GM19099 (cell line): ENCODE data around the gene POLD1.

Experiments used
- POLR2A ChIP-seq: IDR thresholded peaks from 3 replicates; pipeline ENCODE4 v1.6.1; 2011; ENCODE audit warnings: low read depth; ENCODE audit not compliant: insufficient read length; ENCODE audit errors: extremely low read depth

The POLD1 gene

DNA sequence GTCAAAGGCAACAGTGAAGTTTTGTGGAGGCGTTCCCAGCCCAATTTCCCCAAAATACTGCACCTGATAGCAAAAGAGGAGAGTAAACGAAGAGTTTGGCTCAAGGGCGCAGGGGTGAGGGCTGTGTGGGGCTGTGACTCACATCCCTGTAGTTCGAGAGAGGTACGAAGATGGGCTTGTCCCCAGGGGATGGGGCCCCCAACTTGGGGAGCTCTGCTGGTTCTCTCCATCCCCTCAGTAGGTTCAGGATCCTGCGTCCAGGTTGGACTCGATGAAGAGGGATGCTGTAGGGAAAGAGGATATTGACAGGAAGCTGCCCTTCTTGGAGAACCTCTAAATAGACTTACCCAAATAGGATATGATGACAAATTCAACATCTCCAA, 22.1 kb upstream of the POLD1 start:
- no peak for TF ChIP-seq POLR2A

DNA sequence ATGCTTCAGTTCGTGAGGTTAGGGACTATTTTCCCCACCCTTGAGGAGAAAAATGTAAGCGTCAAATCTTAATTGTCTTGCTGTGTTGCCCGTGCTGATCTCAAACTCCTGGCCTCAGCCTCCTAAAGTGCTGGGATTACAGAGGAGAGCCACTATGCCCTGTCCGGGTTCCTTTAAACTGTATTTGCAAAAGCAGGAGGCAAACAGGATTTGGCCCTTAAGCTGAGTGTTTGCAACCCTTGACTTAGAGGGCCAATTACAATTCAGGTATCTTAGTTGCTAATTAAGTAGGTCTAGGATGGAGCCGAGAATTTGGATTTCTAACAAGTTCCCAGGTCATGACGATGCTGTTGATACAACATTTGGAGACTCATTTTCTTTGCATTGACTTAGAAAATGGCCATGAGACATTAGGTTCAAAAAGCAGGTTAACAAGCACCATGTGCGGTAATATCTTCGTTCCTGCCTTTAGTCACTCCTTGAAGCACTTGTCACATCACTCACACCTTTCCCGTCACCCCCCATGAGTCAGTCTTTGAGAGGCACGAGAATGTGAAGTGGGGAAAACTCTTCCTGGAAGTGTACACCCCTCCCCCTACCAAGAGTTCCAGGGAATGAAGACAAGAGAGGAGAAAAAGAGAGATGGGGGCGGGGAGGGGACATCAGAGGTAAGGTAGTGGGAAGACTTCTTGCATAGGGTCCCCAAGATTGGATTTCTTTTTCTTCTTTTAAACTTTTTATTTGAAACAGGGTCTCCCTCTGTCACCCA, 21.3 kb upstream of the POLD1 start:
- TF ChIP-seq POLR2A: no peak

DNA sequence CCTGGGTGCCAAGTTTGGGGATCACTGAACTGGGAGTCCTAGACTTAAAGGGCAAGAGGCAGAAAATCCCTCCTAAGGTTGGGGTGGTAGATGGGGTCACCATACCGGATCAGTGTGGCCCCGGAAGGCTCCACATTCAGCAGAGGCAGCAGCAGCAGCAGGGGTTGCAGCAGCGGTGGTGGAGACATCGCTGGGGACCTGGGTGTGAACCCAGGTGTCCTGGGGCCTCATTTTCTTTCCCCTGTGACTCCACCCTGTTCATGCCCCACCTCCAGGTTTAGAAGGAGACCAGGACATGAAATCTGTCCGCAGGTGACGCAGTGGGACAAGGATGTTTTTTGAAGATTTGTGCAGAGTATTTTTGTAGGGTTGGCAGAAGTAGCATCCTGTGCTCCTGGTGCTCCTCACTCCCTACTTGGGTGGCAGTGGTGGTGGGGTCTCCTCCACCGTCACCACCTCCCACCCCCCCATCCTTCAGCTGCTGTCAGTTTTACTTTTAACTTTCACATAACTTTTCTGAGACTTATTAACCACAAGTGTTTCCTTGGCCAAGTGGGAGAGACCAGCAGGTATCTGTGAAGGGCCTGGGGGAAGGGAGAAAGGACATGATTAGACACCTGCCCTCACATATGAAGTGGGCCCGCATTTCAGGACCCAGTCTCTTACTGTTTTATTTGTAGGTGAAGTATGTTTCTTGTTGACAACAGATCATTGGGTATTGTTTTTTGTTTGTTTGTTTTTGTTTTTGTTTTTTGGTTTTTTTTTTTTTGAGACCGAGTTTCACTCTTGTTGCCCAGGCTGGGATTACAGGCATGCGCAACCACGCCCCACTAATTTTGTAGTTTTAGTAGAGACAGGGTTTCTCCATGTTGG, 18.5 kb upstream of the POLD1 start, which contains the start of gene NAPSA:
Gene NAPSA, minus strand, starts transcription at position 206 of the 873 bp plus-strand sequence. Its CDS starts 18 bp downstream, at position 188.
- TF ChIP-seq POLR2A: no peak

DNA sequence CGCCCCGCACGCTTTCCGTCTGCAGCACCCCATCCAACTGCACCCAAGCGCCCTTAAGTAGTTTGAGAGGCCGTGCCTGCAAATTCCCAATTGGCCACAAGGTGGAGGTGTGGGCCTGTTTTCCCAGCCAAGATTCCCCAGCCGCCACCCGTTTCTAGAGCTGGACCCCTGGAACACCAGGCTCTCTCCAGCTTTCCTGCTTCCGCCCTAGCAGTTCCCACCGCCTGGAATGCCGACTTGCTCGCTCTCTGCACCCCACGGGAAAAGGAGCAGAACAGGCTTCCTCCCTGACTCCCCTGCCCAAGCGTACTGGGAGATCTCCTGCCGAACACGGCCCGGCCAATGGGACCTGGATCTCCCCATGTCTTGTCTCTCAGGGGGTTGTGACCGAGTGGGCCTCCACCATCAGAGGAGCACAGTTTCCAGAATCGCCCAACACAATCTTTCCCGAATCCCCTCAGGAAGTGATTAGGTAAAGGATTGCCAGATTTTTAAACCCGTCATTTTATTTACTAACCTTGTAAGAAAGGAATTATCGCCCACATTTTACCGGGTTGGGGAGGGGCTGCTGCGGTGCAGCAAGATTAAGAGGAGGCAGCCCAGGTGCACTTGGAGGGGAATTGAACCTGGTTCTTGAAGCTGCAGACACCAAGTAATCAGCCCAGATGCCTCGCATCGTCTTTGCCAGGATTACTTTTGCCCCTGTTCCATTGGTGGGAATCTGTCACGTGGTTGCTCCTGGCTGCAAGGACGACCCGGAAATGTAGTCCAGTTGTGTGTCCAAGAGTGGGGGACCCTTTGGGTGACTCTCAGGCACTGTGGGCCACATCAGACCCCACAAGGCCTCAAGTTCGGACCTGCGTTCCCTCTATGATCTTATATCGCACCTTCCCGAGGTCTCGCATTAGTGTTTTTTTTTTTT, 15.2 kb upstream of the POLD1 start:
- peak; percentile 73 for TF ChIP-seq POLR2A

DNA sequence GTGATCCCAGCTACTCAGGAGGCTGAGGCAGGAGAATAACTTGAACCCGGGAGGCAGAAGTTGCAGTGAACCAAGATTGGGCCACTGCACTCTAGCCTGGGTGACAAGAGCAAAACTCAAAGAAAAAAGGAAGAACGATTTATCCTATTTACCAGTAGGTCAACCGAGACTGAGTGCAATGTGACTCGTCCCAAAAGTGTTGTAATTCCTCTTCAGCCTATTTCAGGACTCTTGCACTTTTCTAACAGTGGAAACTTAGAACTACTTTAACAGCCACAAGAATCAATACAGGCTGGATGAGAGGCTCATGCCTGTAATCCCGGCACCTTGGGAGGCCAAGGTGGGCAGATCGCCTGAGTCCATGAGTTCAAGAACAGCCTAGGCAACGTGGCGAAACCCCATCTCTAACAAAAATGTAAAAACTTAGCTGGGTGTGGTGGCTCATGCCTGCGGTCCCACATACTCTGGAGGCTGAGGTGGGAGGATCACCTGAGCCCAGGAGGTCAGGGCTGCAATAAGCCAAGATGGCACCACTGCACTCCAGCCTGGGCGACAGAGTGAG, 12.2 kb upstream of the POLD1 start:
- no peak for TF ChIP-seq POLR2A

DNA sequence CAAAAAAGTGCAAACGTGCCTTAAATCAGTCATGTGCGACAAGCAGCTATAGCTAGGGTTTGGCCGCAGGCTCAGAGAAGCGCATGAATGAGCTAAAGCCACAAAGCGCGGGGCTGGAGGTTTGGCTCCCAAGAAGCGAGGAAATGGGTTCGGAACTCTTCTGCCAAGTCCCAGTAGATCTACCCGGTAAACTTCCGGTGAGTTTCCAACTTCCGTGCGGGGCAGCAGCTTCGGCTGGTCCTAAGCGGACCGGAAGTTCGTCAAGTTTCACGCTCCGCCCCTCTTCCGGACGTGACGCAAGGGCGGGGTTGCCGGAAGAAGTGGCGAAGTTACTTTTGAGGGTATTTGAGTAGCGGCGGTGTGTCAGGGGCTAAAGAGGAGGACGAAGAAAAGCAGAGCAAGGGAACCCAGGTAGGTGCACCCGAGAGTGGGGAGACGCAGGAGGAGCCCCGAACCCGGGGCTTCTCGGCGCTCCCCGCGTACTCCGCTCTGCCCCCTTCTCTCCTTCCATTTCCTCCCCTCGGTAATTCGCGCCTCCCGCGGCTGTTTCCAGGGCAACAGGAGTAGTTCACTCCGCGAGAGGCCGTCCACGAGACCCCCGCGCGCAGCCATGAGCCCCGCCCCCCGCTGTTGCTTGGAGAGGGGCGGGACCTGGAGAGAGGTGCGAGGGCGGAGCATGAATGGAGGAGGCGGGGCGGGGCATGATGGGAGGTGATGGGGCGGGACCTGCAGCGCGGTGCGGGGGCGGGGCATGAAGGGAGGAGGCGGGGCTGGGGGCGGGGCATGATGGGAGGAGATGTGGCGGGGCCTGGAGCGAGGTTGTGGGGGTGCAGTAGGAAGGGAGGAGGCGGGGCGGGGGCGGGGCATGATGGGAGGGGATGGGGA, 7.7 kb upstream of the POLD1 start, which contains the start of gene NR1H2:
Gene NR1H2, plus strand, starts transcription at position 292 of the 885 bp plus-strand sequence. CDS start 1,149 bp downstream, outside the sequence.
- TF ChIP-seq POLR2A: peak; percentile 75

DNA sequence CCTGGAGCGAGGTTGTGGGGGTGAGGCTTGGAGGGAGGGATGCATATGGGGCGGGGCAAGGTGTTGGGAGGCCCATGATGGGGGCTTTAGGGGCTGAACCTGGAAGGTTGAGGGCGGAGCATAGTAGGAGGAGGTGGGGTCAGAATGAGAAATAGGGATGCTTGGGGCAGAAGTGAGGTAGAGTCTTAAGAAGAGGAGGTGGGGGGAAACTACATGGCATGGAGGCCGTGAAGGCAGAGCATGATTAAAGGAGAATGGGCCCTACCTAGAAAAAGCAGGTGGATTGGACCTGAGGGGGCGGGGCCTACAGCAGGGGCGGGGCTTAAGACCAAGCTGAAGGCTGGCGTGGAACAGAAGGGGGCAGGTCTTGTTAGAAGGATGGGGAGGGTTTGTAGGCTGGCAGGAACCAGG, 7.1 kb upstream of the POLD1 start:
- no peak for TF ChIP-seq POLR2A

DNA sequence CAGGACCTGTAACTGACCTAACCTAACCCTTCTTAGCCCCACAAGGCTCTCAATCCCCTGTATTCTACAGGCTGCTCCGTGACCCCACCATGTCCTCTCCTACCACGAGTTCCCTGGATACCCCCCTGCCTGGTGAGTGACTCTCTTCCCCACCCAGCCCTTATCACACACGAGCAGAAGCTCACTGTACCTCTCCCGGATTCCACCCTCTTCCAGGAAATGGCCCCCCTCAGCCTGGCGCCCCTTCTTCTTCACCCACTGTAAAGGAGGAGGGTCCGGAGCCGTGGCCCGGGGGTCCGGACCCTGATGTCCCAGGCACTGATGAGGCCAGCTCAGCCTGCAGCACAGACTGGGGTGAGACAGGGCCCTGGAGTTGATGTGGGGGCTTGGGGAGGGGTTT, 6.6 kb upstream of the POLD1 start:
- TF ChIP-seq POLR2A: no peak

DNA sequence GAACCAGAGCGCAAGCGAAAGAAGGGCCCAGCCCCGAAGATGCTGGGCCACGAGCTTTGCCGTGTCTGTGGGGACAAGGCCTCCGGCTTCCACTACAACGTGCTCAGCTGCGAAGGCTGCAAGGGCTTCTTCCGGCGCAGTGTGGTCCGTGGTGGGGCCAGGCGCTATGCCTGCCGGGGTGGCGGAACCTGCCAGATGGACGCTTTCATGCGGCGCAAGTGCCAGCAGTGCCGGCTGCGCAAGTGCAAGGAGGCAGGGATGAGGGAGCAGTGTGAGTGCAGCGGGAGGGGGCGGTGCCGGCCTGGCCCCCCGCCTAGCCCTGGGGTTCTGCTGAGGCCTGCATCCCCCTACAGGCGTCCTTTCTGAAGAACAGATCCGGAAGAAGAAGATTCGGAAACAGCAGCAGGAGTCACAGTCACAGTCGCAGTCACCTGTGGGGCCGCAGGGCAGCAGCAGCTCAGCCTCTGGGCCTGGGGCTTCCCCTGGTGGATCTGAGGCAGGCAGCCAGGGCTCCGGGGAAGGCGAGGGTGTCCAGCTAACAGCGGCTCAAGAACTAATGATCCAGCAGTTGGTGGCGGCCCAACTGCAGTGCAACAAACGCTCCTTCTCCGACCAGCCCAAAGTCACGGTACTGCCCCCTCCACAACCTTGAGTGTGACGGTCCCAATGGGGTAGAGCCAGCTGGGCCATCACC, 5.8 kb upstream of the POLD1 start:
- no peak for TF ChIP-seq POLR2A

DNA sequence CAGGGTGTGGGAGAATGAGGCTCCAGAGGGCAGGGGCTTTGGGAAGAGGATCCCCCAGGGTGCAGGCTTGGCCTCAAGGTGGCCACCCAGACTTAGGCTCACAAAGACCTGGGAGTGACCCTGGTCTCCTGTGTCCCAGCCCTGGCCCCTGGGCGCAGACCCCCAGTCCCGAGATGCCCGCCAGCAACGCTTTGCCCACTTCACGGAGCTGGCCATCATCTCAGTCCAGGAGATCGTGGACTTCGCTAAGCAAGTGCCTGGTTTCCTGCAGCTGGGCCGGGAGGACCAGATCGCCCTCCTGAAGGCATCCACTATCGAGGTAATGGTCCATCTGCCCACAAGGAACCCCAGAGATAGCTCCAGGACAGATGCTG, 5.3 kb upstream of the POLD1 start:
- no peak for TF ChIP-seq POLR2A

DNA sequence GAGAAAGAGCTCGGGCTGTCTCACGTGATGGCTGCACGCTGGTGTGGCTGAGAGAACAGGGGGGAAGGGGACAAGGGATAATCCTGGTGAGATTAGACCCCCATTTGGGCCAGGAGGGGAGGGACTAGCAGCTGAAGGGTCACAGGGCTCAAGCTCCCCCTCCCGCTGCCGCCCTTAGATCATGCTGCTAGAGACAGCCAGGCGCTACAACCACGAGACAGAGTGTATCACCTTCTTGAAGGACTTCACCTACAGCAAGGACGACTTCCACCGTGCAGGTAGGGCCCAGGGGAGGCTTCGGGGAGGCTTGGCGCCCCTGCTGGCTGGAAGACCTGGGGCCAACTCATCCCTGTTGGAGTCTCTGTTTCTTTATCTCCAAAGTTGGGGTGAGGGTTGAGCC, 4.5 kb upstream of the POLD1 start:
- no peak for TF ChIP-seq POLR2A

DNA sequence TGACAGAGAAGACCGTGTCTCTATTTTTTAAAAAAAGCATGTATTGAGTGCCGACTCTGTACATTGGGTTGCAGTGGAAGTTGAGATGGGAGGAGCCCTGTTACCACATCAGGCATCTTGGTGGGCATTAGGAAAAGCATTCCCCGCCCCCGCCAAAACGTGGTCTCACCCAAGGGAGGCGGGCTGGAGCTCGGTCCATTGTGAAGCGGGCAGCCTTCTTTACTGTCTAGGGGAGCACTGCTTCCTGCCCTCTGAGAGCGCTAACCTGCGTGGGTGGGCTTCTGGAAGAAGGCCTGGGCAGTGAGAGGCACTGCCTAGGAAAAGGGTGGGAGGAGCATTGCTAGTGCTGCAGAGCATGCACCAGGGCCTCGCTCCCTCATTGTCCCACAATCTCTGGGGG, 4.0 kb upstream of the POLD1 start:
- no peak for TF ChIP-seq POLR2A

DNA sequence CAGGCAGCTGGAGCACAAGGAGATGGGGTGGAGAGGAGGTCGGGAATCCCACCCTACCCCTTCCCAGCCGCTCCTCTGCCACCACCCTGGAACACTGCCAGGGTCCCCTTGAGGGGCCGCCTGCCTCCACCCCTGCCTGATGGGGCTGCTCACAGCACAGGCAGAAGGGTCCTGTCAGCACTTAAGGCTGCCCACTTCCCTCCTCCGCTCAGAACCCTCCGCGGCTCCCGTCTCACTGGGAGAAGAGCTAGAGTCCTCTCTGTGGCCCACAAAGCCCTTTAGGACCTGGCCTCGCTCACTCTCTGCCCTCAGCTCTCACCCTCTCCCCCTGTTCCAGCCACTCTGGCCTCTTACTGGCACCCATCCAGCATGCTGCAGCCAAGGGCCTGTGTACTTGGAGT, 3.4 kb upstream of the POLD1 start:
- no peak for TF ChIP-seq POLR2A

DNA sequence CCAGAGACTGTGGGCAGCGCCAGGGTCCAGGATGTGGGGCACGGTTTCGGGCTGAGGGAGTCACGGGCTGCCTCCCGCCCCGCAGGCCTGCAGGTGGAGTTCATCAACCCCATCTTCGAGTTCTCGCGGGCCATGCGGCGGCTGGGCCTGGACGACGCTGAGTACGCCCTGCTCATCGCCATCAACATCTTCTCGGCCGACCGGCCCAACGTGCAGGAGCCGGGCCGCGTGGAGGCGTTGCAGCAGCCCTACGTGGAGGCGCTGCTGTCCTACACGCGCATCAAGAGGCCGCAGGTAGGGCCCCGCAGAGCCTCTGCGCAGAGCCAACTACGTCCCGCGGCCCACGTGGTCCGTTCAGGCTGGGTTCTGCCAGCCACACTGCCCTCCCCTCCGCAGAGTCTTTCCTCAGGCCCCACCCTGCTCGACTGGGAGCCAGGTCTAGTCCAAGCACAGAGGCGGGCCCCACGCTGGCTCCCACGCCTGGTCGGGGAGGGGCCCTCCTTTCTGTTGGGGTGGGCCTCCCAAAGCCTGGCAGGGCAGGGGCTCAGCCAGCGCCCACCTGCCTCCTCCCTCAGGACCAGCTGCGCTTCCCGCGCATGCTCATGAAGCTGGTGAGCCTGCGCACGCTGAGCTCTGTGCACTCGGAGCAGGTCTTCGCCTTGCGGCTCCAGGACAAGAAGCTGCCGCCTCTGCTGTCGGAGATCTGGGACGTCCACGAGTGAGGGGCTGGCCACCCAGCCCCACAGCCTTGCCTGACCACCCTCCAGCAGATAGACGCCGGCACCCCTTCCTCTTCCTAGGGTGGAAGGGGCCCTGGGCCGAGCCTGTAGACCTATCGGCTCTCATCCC, 2.0 kb upstream of the POLD1 start:
- TF ChIP-seq POLR2A: no peak
